Hindlimb muscle (tissue), 1 donor: ENCODE results near the gene DHX36. TPM values are rescaled to one million over a fixed set of nuclear protein-coding genes. Genes with fewer than 3 reads are reported as not detected.

ENCODE experiments used
- polyA plus RNA-seq: library from polyadenylated mRNA; unstranded; fragments of 120-200 nt; gene quantifications from one replicate; pipeline ENCODE4 v1.2.1, GENCODE V29; 2013; ENCODE audit not compliant: insufficient read length

The DHX36 gene
- polyA plus RNA-seq, 1 donor, result 47.3 TPM

Other genes starting within 250 kb of the DHX36 start
- 11.3 TPM for gene ARHGEF26, start 203.1 kb downstream of the DHX36 start, polyA plus RNA-seq
- gene GPR149, start 105.7 kb upstream of the DHX36 start, polyA plus RNA-seq, result 0.14 TPM